ENCODE results near the gene A2ML1.
A peak's percentile ranks its signal among the peaks of the same experiment; 100 is the strongest.

DNA sequence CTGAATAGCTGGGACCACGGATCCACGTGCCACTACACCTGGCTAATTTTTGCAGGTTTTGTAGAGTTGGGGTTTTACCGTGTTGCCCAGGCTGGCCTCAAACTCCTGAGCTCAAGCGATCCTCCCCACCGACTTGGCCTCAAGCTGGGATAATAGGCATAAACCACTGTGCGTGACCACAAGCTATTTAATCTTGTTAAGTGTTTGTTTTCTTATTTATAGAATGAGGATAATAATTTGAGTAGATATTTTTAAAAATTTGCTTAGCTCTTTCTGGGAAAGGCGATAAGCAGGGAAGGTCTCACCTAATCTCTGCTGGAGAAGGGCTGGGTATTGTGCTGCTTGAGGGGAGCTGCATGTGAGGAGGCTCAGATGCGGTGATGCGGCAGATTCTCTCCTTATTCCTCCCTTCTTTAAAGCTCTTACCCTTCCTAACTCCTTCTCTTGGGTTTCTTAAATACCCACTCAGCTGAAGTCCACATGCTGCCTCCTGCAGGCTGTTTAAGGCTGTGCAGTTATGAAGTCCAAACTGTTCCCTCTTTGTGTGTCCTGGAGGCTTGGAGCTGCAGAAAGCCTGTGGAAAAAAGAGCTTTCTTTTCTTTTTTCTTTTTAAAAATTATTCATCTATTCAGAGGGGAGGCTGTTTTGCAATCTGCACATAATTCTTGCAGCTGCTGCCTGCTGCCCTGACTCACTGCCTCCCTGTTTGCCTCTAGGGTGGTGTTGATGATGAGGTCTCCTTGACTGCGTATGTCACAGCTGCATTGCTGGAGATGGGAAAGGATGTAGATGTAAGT is 37.9 kb downstream of the A2ML1 start:
- TF ChIP-seq CTCF (conservative IDR thresholded peaks at IDR 0.05 in 1 of 2, IDR thresholded peaks at IDR 0.05 in 1 of 2; ENCODE audit: low read depth in 1 of 2, low read length in 2 of 2): peak; percentile 66 to 71
- no peak for TF ChIP-seq EZH2 (IDR thresholded peaks at IDR 0.05; ENCODE audit: low read length, missing control alignments)

All from fibroblast of lung (primary cell).